HG03060 (cell line): ENCODE measurements around the gene SLC43A2.
"Not testable (repeated sequence)": the region's sequence is repeated elsewhere in the genome, so short reads cannot be mapped to it uniquely, and the experiment has no call there.

ENCODE experiments used
- ATAC-seq: cut with Tn5 transposase; IDR thresholded peaks from one replicate; pipeline ENCODE4 v1.9.1; 2021; ENCODE audit warnings: low read depth, moderate number of reproducible peaks; ENCODE audit not compliant: unreplicated experiment

Gene SLC43A2

DNA sequence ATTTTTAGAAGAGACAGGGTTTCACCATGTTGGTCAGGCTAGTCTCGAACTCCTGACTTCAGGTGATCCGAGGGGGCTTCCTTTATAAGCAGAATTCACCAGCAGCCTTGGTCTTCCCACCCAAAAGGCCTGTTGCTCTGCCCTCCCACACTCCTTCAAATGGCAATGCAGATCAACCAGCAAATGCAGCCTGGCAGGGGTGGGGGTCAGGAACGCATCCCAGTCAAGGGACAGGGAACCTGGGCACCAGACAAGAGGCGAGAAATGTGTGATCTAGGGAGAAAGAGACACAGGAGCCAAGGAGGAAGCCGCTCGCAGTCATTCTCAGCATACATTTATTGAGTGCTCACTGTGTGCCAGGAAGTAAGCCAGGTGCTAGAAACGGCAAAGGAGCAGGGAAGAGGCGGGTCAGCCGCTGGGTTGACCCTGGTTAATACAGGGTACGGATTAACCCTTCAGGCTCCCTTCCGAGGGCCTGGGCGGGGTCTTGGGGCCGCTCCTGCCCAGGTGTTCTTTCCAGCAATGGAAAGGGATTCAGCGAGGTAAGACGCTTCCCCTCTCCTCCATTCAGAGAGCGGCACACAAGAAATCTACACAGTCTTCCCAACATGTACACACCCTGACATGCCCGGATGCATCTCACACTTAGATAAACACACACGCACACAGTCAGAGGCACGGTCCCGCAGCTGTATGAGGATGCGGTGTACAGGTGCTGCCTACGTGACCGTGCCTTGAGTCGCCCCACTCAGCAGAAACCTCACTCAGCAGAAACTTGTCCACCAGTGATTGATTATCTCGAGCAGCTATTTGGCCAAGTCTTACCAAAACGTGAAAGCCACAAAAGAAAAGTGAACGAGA, 59.5 kb downstream of the SLC43A2 start:
- no peak for ATAC-seq

DNA sequence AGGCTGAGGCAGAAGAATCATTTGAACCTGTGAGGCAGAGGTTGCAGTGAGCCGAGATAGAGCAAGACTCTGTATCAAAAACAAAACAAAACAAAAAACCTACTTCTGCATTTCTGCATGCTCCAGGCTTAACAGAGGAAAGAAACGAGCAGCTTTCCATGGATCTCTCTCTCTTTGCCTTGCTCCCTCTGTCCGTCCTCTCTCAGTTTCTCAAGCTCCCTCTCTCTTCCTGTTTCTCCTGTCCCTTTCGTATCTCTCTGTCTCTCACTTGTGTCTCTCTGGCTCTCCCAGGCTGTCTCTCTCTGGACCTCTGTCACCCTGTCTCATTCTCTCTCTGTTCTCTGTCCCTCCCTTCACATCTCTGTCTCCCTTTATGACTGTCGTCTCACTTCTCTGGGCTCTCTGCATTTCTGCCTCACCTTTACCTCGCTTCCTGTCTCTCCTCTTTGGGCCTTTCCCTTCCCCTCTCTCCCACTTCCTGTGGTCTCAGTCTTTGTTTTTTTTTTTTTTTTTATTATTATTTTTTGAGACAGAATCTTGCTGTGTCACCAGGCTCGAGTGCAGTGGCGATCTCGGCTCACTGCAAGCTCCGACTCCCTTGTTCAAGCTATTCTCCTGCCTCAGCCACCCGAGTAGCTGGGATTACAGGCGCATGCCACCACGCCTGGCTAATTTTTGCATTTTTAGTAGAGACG, 62.0 kb downstream of the SLC43A2 start:
- ATAC-seq = no peak

DNA sequence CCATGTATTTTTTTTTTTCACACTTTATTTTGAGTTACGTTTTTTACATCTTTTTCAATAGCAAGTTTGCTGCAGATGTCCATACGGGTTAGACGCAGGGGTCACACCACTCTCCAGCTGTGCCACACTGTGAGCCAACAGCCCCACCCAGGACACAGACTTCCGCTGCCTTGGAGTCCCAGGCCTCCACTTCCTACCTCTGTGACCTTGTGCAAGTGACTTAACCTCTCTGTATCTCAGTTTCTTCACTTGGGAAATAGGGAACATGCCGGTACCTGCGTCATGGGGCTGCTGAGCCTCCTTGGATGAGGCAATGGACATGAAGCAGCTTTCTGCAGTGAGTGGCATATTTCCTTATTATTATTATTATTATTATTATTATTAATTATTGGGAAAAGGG, 62.8 kb downstream of the SLC43A2 start:
- ATAC-seq = no peak

- ATAC-seq = no peak
Observed at GRCh38 chr17:1563786-1564613, 64.6 kb downstream of the SLC43A2 start.

- ATAC-seq = not testable (repeated sequence)
Observed at GRCh38 chr17:1563471-1563785, 65.2 kb downstream of the SLC43A2 start.

DNA sequence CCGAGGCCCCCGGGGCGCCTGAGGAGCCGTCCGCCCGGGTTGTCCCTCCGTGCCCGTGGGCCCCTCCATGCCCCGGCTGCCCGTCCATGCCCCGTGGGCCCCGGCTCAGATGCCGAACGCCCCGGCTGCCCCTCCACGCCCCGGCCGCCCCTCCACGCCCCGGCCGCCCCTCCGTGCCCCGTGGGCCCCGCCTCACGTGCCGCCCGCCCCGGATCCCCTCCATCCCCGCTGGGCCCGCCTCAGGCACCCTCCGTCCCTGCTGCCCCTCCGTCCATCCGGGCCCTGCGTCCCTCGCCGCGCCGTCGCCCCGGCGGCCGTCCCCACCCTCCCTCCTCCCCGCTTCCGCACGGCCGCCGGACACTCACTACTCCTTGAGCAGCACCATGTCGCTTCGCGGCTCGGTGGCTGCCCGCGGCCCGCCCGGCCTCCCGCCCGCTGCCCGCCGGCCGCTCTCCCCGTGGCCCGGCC, 66.4 kb downstream of the SLC43A2 start:
- no peak for ATAC-seq

- no peak for ATAC-seq
Observed at GRCh38 chr17:1561420-1562175, 67.0 kb downstream of the SLC43A2 start.

- no peak for ATAC-seq
Observed at GRCh38 chr17:1560858-1561355, 67.7 kb downstream of the SLC43A2 start.

DNA sequence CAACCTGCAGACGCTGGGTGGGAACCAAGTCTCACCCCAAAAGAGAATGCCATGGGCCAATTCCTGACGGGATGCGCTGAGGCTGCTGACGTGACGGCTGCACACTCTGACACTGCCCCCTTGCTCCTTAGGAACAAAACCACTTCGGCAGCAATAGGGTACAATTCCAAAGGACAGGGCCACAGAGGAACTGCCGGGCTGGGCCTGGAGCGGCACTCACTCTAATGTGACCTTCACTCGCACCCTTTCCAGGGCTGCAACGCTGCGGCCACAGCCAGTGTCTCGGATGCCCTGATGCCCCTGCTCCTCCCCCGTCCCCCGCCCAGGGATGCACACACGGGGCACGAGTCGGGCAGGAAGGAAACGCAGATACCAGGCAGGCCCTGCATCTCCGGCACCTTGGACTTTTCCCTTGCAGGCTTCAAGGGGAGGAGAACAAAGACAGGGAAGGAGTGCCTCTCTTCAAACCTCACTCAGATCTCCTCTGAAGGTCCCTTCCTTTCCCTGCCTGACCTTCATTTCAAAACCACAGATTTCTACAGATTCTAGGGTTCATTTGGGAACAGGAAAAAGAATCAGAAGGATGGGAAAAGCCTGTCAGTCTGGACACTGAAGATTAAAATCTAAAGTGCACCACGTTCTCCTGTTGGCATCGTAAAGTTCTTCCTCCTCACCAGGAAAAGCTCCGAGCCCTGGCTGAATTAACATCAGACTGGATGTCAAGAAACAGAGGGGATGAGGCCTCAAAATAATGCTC, 68.4 kb downstream of the SLC43A2 start:
- ATAC-seq = no peak

GRCh38 chr17:1559047-1560043, 69.3 kb downstream of the SLC43A2 start:
- no peak for ATAC-seq

- ATAC-seq = no peak
Observed at GRCh38 chr17:1558401-1558800, 70.2 kb downstream of the SLC43A2 start.

GRCh38 chr17:1557355-1558095, 71.1 kb downstream of the SLC43A2 start:
- ATAC-seq = no peak

DNA sequence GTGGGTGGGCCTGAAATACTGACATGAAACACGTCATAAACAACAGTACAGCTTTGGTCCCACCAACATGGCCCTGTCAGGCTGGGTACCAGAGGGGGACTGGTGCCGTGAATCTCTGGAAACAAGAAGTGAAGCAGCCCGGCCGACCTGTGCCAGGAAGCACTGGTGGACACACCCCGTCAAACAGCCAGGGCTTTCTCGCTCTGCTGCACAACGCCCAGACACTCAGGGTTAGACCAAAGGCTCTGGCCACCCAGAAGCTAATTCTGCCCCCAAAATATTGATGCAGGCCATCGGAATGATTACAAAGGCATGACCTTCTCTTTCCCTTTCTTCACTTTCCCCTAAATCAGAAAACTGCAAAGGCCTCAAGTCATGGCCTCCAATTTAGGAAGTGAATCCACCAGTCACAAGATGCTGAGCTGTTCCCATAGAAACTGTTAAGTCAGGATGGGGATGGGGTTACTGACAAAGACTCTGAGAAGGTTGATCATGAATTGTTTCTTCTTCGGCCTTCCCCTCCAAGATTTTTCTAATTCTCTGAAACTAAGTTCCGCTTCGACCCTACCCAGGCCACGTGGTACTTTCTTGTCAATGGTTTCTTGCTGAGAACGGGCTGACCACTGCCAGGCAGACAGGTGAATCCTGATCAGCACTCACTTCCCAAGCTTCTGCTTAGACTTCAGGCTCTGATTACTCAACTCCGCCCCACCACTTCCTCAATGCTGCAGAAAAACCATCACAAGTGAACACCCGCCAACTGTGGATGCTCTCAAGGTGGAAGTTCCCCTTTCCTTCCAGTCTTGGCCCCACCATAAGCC, 72.8 kb downstream of the SLC43A2 start:
- ATAC-seq = no peak

DNA sequence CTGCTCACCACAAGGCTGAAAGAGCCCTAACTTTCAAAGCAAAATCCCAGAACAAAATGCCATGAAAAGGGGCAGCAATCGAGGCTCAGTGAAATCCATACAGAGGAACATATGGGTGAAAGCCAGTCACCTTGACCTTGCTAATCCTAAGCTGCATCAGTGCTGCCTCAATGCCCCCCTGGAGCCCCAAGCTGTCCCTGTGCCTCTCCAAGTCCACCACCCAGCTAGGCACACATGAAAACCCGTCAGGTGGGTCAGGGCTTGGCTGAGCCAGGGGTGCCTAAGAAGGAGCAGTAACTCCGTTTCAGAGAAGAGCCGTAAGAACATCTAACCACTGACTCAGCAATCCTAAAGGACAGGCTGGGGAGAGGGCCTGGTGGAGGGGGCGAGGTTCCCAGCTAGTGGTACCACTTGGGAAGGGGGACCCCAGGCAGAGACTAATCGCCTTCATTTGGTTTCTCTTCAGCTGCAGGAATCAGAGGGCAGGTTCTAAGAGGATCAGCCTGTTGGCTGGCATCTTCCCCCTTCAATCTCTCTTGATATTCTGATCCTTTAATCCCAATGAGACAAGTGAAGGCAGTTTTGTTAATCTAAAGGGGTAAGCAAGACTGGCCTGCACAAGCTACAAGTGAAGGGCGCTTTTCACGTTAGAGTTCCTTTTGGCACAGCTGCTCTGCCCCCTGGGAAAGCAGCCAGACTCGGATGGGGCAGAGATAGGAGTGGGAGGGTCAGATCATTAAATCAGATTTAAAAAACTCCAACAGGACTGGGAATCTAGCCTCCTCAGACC, 73.7 kb downstream of the SLC43A2 start:
- no peak for ATAC-seq

DNA sequence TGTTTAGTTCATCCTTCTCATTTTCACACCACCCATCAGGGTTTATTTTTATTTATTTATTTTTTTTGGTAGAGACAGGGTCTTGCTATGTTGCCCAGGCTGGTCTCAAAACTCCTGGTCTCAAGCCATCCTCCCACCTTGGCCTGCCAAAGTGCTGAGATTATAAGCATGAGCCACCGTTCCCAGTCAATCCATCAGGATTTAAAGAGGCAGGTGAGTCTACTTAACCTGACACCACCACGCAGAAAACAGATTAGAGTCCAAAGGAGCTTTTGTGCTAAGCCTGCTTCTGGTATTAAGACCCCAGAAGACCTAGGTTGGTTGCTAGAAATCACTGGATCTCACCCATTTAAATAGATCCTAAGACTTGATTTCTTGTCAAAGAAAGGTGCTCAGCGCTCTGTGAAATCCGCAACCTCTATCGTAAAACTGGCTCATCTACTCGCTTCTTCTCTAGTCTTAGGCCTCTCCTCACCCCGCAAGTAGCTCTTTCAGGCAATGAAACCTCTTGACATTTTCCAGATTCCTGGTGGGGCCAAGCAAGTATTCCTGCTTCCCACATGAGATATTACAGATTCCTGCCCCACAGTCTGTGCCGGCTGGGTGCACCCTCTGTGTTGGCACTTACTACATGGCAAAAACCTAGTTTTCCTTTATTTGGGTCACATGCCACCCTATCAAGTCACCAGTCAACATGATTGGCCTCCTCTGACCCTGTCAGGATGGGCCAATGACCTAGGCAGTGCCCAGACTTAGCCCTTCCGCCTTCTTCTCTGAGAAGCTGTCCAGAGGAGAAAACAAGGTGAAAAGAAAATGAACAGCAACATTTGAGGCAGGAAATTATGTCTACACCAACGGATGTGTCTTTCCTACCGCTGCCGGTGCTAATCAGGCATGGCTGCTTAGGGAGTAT, 75.0 kb downstream of the SLC43A2 start:
- no peak for ATAC-seq
